ENCODE results near the gene PITX2.

PITX2 gene

DNA sequence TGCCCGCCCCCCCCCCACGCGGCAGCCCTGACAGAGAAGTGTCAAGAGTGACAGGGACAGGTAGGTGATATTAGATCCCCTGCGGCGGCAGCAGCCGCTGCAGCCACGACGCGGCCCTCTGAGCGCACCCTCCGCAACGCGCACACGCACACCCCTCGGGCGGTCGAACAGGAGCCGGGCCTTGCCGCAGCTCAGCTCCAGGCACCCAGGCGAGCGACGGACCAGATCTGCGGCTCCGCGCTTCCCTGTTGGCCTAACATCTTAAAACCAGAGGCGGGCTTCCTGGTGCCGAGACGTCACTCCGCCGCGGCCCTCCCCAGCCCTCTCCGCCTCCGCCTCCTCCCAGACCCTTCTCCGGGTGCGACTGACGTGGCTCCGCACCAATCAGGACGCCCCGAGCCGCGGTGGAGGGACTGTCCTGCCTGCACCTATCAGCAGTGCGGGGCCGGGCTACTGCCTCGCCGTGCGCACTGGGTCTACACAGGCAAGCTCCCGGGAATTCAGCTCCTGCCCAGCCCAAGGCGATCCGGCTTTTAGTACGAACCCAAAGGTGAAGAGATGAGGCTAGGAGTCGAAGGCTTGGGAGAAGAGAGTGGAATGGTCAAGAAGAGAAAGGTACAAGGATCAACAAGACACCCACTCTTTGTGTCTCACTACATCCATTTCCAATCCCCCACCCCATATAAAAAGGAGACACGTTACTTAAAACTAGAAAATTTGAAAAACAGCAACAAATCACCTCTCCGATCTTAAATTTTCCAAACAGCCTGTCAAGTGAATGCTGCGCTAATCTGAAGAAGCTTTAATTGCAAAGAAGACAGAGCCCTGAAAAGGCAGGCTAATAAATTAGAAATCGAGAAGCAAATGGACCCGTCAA lies at the start of gene PITX2:
Gene PITX2 (minus strand): TSS at position 237 of the 877 bp plus-strand sequence. CDS start 617 bp downstream, outside the sequence.
- no peak for DNase-seq (ENCODE audit: low read depth)

DNA sequence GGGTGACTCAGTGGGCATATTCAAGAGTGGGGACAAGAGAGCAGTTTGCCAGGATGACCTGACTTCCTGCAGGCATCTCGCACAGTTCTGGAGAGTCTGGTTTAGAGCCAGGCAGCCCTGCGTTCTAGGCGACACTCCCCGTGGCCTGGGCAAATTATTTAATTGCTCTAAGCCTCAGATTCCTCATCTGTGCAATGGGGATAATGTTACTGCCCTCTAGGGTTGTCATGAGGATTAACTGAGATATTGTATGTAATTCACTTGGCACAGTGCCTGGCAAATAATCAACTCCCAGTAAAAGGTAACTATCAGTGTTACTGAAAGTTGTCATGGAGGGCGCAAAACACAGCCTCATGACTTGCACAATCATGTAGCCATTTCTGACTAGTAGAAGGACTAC lies 48.8 kb upstream of the PITX2 start:
- no peak for DNase-seq (ENCODE audit: low read depth)

- no peak for DNase-seq (ENCODE audit: low read depth)
Observed at GRCh38 chr4:110669663-110670062, 46.8 kb upstream of the PITX2 start.

GRCh38 chr4:110668463-110669235 lies 45.8 kb upstream of the PITX2 start:
- no peak for DNase-seq (ENCODE audit: low read depth)

DNA sequence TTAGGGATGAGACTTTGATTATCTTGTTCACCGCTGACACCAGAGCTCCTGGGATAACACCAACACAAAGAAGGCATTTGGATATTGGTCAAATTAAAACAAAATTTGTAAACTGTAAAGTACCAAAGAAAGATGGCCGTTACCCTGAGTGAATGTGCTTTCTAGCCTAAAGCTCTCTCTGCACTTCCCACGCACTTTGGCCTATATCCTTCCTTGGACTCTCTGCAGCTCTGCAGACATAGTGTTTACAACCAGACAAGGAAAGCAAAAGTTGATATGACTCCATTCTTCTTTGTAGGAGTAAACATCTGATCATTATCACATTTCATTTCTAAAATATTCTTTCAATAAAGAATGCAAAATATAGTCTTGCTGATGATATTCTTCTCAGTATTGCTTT lies 44.8 kb upstream of the PITX2 start:
- DNase-seq (ENCODE audit: low read depth): no peak

DNA sequence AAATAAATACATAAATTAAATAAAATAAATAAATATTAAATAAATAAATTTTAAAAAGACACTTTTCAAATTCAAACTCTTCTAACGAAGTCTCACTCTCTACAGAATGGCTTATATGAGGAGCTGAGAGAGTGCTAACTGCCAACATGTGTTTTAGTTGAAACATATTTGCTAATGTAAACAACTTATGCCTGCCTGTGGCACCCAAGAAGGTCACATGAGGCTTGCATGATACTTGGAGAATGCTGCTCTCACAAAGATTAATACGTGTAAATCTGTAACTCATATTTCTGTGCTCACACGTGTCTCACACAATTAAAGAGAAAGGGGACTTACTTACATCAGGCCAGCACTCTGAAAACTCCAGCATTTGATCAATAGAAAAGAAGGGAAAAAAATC lies 43.2 kb upstream of the PITX2 start:
- DNase-seq (ENCODE audit: low read depth): no peak

GRCh38 chr4:110663738-110664444 lies 41.0 kb upstream of the PITX2 start:
- no peak for DNase-seq (ENCODE audit: low read depth)

GRCh38 chr4:110663206-110663605 lies 40.3 kb upstream of the PITX2 start:
- no peak for DNase-seq (ENCODE audit: low read depth)

DNA sequence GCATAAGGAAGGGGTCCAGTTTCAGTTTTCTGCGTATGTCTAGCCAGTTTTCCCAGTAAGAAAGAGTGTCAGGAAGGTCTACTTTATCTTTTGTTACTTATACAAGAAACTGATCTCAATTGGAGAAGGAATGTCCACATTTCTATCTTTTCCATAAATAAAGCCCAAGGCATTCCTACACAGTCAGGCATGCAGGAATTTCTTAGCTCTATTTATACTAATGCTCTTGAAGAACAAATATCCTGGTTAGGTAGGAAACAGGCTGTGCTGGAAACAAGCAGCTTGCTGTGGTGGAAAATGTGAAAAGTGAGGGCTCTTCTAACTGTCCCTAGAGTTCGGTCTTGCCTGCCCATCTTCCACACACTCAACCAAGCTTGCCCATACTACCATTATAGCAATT lies 37.9 kb upstream of the PITX2 start:
- DNase-seq (ENCODE audit: low read depth): no peak

DNA sequence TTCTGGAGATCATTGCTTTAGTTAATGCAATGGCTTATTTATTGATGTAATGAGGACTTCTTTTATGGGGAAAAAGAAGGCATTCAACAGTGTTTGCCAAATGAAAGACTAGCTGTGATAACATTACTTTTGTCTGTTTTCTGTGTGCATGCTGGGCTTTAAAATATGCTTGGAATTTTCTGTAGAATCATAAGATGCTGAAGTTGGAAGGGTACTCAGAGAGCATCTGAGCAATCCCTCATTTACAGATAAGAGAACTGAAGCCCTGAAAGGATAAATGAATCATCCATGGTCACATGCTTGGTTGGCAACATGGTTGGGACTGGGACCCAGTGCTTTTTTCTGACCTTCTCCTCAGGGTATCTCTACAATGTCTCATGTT lies 31.4 kb upstream of the PITX2 start:
- no peak for DNase-seq (ENCODE audit: low read depth)

DNA sequence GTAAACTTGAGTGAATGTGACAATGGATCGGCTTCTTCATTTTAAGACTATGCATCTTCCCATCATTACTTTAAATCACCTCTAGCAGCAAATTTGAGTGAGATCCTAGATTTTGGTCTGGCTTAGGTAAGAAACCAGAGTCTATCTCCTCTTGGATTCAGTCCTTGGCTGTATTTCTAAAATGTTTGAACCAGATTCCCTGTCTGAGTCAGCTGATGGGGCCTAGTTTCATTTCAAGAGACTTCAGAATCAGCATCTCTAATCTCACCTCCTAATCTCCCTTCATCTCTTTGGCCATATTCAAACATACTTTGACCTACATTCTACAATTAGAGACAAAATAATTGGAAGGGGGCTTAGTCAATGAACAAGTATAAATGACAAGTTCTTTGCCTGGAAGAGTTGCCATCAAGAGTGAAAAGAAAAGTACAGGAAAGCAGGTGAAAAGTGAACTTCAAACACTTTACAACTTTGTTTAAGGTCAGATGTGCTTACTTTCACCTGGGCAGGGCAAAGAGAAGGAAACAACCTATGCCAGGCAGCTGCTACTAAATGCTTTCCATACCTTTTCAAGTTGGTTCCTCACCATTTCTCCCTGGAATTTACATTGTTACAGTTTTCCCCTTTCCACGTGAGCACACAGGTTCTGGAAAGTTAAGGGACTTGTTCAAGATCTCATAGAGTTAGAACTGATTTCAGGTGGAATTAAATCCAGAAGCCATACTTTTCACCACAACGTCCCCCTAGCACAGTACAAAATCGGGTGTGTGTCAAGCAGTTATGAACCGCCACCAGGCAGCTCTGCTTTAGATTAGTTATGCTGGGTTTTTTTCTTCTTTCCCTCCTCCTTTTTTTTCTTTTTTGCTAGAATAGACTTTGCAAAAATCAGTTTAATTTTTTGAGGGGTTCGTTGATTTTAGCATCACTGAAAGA lies 30.7 kb upstream of the PITX2 start:
- DNase-seq (ENCODE audit: low read depth): no peak

- no peak for DNase-seq (ENCODE audit: low read depth)
Observed at GRCh38 chr4:110644008-110644407, 21.1 kb upstream of the PITX2 start.

GRCh38 chr4:110643096-110643495 lies 20.2 kb upstream of the PITX2 start:
- no peak for DNase-seq (ENCODE audit: low read depth)

GRCh38 chr4:110641218-110641617 lies 18.3 kb upstream of the PITX2 start:
- no peak for DNase-seq (ENCODE audit: low read depth)

DNA sequence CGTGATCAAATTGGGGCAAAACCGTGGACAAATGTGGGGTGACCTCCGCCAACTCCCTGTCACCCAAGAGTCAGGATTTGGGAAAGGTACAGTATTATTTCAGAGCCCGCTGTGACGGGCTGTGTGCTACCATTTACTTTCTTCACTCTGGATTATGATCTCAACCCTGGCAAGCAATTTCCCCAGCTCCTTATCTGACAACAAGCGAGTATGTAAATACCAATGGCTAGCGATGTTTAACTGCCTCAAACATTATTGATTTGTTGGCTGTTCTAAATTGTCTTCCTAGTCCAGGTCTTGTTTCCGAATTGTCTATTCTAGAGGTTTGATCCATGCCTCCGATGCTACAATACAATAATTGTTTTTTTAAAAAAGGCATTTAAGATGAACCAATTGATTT lies 17.7 kb upstream of the PITX2 start:
- no peak for DNase-seq (ENCODE audit: low read depth)

DNA sequence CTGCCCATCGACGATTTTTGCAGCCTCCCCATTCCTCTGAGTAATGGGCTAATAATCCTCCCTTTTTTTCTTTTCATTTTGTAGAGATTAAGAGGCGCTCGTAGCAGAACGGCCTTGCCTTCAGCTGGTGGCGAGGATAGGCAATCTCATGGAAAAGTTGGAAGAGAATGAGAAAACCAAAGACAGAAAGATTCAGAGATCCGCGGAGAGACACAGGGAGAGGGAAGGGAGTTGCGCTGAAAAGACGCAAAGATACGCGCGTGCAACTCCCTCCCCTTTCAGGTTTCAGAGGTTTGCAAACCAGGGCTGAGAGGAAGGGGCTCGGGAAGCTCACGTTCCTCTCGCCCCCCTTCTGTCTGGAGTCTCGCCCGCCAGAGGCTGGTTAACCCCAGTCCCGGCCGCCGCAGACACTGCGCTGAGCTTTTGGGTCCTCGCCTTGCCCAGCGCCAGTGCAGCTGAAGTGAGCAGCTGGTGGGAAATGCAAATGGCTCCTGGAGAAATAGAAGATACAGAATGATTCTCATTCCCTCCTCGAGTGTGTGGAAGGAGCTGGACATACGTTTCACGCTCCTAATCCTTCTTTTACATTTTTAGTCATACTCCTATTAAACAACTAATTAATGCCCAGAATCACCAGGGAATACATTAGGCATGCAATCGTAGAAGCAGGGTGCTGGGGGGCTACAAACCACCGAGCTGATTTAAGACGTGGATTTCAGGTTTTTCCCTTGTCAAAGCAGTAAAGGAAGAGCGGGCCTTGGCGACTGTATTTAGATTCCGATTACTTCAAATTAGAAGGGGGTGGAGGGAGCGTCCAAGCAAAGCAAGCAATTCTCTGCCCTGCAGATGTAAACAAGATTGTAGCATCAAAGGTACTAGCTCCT lies 16.6 kb upstream of the PITX2 start:
- no peak for DNase-seq (ENCODE audit: low read depth)

DNA sequence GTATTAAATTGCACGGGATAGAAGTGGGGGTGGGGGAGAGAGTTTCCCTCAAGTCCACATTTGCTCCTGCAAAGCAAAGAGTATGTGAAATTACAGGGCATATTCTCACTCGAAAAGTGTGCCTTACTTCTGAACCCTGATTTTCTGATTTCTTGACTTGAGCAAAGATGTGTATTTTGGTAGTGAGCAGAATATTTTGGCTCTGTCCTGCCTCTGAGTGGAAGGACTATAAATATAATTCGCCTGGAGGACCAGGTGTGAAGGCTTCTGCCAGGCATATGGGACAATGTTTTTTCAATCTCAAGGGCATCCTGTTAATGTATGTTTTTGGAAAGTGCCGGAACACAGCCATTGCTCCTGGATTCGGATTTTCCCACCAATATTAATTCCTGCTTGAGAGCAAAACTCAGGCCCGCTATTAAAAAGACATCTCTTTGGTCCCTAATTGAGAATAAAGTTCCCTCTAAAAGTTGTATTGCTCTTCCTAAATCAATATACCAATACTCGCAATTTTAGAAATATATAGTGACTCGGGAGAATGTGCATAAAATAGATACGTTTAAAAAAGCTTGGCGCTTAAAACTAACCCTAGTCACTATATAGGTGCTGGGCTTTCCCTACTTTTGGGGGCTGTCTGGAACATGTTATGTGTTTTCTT lies 15.3 kb upstream of the PITX2 start:
- no peak for DNase-seq (ENCODE audit: low read depth)

- DNase-seq (ENCODE audit: low read depth): no peak
Observed at GRCh38 chr4:110637408-110638088, 14.7 kb upstream of the PITX2 start.

DNA sequence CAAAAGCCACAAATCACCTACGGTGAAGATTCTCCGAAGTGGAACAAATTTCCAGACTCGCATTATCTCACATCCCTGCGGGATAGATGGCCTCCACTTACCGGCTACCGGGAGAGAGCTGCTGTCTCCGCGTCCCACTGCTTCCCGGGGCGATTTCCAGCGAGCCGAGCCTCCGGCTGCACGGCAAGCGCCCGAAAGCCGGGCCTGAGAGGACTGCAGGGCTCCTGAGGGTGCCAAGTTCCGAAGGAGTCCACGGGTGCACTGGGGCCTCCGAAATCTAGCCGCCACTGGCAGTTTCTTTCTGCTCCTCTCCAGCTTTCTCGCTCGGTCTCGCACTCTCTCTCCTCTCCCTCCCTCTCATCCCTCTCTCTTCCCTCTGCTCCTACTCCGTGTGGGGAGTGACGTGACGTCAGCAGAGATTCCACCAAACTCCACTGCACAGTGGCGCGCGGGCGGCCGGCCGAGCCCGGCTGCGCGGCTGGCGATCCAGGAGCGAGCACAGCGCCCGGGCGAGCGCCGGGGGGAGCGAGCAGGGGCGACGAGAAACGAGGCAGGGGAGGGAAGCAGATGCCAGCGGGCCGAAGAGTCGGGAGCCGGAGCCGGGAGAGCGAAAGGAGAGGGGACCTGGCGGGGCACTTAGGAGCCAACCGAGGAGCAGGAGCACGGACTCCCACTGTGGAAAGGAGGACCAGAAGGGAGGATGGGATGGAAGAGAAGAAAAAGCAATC lies 14.0 kb upstream of the PITX2 start:
- no peak for DNase-seq (ENCODE audit: low read depth)

All from stimulated activated CD8-positive, alpha-beta memory T cell treated with anti-CD3 and anti-CD28 coated beads, Interleukin-15, amount 100 ng/mL, for 1 hour (primary cell).